ENCODE measurements around the gene ANKRD55. TPM values are rescaled to one million over a fixed set of nuclear protein-coding genes. Genes with fewer than 3 reads are reported as not detected.

The ANKRD55 gene
- total RNA-seq, 1 donor from 2014 or later, result not detected

DNA sequence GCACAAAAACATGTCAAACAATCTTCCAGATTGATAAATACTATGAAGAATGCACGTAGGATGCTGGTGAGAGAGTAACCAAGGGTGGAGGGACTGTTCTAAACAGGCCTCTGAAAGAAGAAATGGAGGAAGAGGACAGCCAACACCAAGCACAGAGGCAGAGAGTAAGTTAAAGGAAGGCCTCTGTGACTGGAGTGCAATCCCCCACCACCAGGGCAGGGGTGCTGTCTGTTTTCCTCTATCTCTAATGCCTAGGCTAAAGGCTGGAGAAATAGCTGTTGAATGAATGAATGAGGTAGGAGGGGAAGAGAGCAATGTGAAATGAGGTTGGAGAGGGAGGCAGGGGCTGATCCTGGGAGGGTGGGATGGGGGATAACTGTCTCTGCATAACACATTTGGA, 88.9 kb downstream of the ANKRD55 start:
- no peak overlapping the region for H3K4me2 ChIP-seq (ENCODE audit: low read length)
- H3K27me3 Mint-ChIP-seq (ENCODE audit: low read depth, unreplicated experiment), result peaks cover 13% of the 10 kb centered on the region
- no peaks in the 10 kb centered on the region for H3K36me3 ChIP-seq (ENCODE audit: insufficient read depth, low read length)
- no peaks in the 10 kb centered on the region for H3K36me3 Mint-ChIP-seq (ENCODE audit: low read depth, unreplicated experiment)
- H3K9ac ChIP-seq (ENCODE audit: low read length), result no peak overlapping the region
- H3K79me2 ChIP-seq (ENCODE audit: insufficient read depth, low read length), result no peaks in the 10 kb centered on the region
- H3K9me3 Mint-ChIP-seq (ENCODE audit: unreplicated experiment), result peaks cover 2% of the 10 kb centered on the region
- no peak overlapping the region for H3K27ac ChIP-seq (ENCODE audit: low read depth, low read length)
- no peak overlapping the region for H3K4me3 ChIP-seq (ENCODE audit: insufficient read depth, low read depth, low read length)
- H3K4me3 Mint-ChIP-seq (ENCODE audit: unreplicated experiment), result no peak overlapping the region
- H3K9me3 ChIP-seq (ENCODE audit: insufficient read depth, low read depth, low read length), result no peaks in the 10 kb centered on the region
- no peak for DNase-seq (ENCODE audit: low read depth)
- no peak overlapping the region for H3K27ac Mint-ChIP-seq (ENCODE audit: unreplicated experiment)
- peaks cover 6% of the 10 kb centered on the region for H3K4me1 Mint-ChIP-seq (ENCODE audit: low read depth, unreplicated experiment)
- no peaks in the 10 kb centered on the region for H3K27me3 ChIP-seq (ENCODE audit: insufficient read depth, low read length)
- no peaks in the 10 kb centered on the region for H4K20me1 ChIP-seq (ENCODE audit: insufficient read depth, low read length)
- H3K4me1 ChIP-seq (ENCODE audit: insufficient read depth, low read length), result no peaks in the 10 kb centered on the region
- TF ChIP-seq CTCF (IDR thresholded peaks at IDR 0.05; ENCODE audit: insufficient read depth, low read depth, low read length) (no peak), EZH2 (IDR thresholded peaks at IDR 0.05; ENCODE audit: insufficient read depth, low read length) (no peak)
- H2AFZ ChIP-seq (ENCODE audit: low read depth, low read length), result no peak overlapping the region
- FAIRE-seq, result no peak

GRCh38 chr5:56143373-56143714, 89.8 kb downstream of the ANKRD55 start:
- Histone ChIP-seq H3K27me3 (ENCODE audit: insufficient read depth, low read length) (no peaks in the 10 kb centered on the region), H3K9me3 (ENCODE audit: insufficient read depth, low read depth, low read length) (no peaks in the 10 kb centered on the region), H3K4me2 (ENCODE audit: low read length) (no peak overlapping the region), H2AFZ (ENCODE audit: low read depth, low read length) (no peak overlapping the region), H4K20me1 (ENCODE audit: insufficient read depth, low read length) (no peaks in the 10 kb centered on the region), H3K36me3 (ENCODE audit: insufficient read depth, low read length) (no peaks in the 10 kb centered on the region), H3K4me1 (ENCODE audit: insufficient read depth, low read length) (no peaks in the 10 kb centered on the region), H3K4me3 (ENCODE audit: insufficient read depth, low read depth, low read length) (no peak overlapping the region), H3K27ac (ENCODE audit: low read depth, low read length) (no peak overlapping the region), H3K9ac (ENCODE audit: low read length) (no peak overlapping the region), H3K79me2 (ENCODE audit: insufficient read depth, low read length) (no peaks in the 10 kb centered on the region)
- no peak for DNase-seq (ENCODE audit: low read depth)
- TF ChIP-seq CTCF (IDR thresholded peaks at IDR 0.05; ENCODE audit: insufficient read depth, low read depth, low read length) (no peak), EZH2 (IDR thresholded peaks at IDR 0.05; ENCODE audit: insufficient read depth, low read length) (no peak)
- Mint-ChIP-seq H3K4me3 (ENCODE audit: unreplicated experiment) (no peak overlapping the region), H3K36me3 (ENCODE audit: low read depth, unreplicated experiment) (no peaks in the 10 kb centered on the region), H3K27me3 (ENCODE audit: low read depth, unreplicated experiment) (peaks cover 12% of the 10 kb centered on the region), H3K9me3 (ENCODE audit: unreplicated experiment) (peaks cover 2% of the 10 kb centered on the region), H3K4me1 (ENCODE audit: low read depth, unreplicated experiment) (peaks cover 6% of the 10 kb centered on the region), H3K27ac (ENCODE audit: unreplicated experiment) (no peak overlapping the region)
- no peak for FAIRE-seq

GRCh38 chr5:56142614-56143372, 90.3 kb downstream of the ANKRD55 start:
- Mint-ChIP-seq H3K27ac (ENCODE audit: unreplicated experiment) (no peak overlapping the region), H3K27me3 (ENCODE audit: low read depth, unreplicated experiment) (peaks cover 9% of the 10 kb centered on the region), H3K36me3 (ENCODE audit: low read depth, unreplicated experiment) (no peaks in the 10 kb centered on the region), H3K4me1 (ENCODE audit: low read depth, unreplicated experiment) (peaks cover 6% of the 10 kb centered on the region), H3K9me3 (ENCODE audit: unreplicated experiment) (peaks cover 2% of the 10 kb centered on the region), H3K4me3 (ENCODE audit: unreplicated experiment) (no peak overlapping the region)
- Histone ChIP-seq H3K27me3 (ENCODE audit: insufficient read depth, low read length) (no peaks in the 10 kb centered on the region), H4K20me1 (ENCODE audit: insufficient read depth, low read length) (no peaks in the 10 kb centered on the region), H2AFZ (ENCODE audit: low read depth, low read length) (no peak overlapping the region), H3K9me3 (ENCODE audit: insufficient read depth, low read depth, low read length) (no peaks in the 10 kb centered on the region), H3K4me1 (ENCODE audit: insufficient read depth, low read length) (no peaks in the 10 kb centered on the region), H3K79me2 (ENCODE audit: insufficient read depth, low read length) (no peaks in the 10 kb centered on the region), H3K27ac (ENCODE audit: low read depth, low read length) (no peak overlapping the region), H3K36me3 (ENCODE audit: insufficient read depth, low read length) (no peaks in the 10 kb centered on the region), H3K4me3 (ENCODE audit: insufficient read depth, low read depth, low read length) (no peak overlapping the region), H3K9ac (ENCODE audit: low read length) (no peak overlapping the region), H3K4me2 (ENCODE audit: low read length) (no peak overlapping the region)
- DNase-seq (ENCODE audit: low read depth) (no peak), FAIRE-seq (no peak)
- TF ChIP-seq CTCF (IDR thresholded peaks at IDR 0.05; ENCODE audit: insufficient read depth, low read depth, low read length), result no peak
- no peak for TF ChIP-seq EZH2 (IDR thresholded peaks at IDR 0.05; ENCODE audit: insufficient read depth, low read length)
